SJSA1 (cell line): ENCODE measurements around the gene CYP8B1. TPM values are rescaled to one million over a fixed set of nuclear protein-coding genes. Genes with fewer than 3 reads are reported as not detected.
"Not testable (repeated sequence)": the region's sequence is repeated elsewhere in the genome, so short reads cannot be mapped to it uniquely, and the experiment has no call there.

ENCODE experiments used
- DNase-seq, 2 experiments: peaks; one replicate each; pipeline ENCODE4 v3.0.0-alpha.2; 2015 to 2020; ENCODE audit warnings: low spot score in 2 of 2, low read depth in 1 of 2
- H3K27ac ChIP-seq: fragments of 250-450 bp; sonication (Bioruptor Pico); 2 replicates; pipeline ENCODE4 v1.5.1; 2020; ENCODE audit warnings: mild to moderate bottlenecking, moderate library complexity
- H3K27me3 ChIP-seq: fragments of 250-450 bp; sonication (Bioruptor Pico); replicated peaks from 2 replicates; pipeline ENCODE4 v1.5.1; 2020; ENCODE audit warnings: mild to moderate bottlenecking, moderate library complexity
- H3K36me3 ChIP-seq: fragments of 250-450 bp; sonication (Bioruptor Pico); 2 replicates; pipeline ENCODE4 v1.5.1; 2020; ENCODE audit warnings: mild to moderate bottlenecking
- H3K4me1 ChIP-seq: fragments of 250-450 bp; sonication (Bioruptor Pico); replicated peaks from 2 replicates; pipeline ENCODE4 v1.6.1; 2021; ENCODE audit warnings: mild to moderate bottlenecking
- H3K4me3 ChIP-seq: fragments of 250-450 bp; sonication (Bioruptor Pico); 2 replicates; pipeline ENCODE4 v1.5.1; 2020; ENCODE audit warnings: mild to moderate bottlenecking
- H3K9me3 ChIP-seq: fragments of 250-450 bp; sonication (Bioruptor Pico); replicated peaks from 2 replicates; pipeline ENCODE4 v1.5.1; 2020; ENCODE audit warnings: mild to moderate bottlenecking
- total RNA-seq: library from RNA; depleted of rRNA; stranded (reverse); fragments of >200 nt; shearing (Covaris generic); gene quantifications from 2 replicates; pipeline ENCODE4 v1.2.3, GENCODE V29; 2014

The CYP8B1 gene
- total RNA-seq, 1 experiment from 2014 or later, result not detected

DNA sequence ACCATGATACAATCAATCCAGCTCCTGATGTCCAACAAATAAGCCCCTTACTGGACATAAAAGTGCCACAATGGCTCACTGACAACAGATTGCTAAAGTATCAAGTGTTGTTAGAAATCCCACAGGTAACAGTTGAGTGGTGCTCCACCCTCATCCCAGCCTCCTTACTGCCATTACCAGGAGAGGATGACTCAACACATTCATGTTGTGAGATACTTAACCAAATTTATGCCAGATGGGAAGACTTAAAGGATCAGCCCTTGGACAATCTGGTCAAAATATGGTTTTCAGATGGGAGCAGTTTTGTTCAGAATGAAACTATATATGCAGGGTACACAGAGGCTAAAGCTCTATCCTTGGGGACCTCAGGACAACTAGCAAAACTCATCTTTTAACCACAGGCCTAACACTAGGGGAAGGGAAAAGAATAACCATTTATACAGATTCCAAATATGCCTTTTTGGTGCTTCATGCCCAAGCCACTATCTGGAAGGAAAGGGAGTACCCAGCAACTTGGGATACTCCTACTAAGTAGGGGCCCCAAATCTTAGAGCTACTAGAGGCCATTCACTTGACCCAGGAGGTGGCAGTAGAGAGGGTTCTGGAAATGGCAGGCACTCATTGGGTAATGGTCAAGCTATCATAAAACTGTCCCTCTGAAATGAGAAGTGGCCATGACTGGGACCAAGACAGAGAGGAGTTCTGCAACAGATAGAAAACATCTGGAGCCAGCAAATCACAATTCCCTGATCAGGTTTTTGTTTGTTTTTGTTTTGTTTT is 23.4 kb upstream of the CYP8B1 start:
- Histone ChIP-seq H3K27me3 (no peaks in the 10 kb centered on the region), H3K4me1 (no peaks in the 10 kb centered on the region)
- no peak for DNase-seq

GRCh38 chr3:42895580-42895868 is 19.8 kb upstream of the CYP8B1 start:
- Histone ChIP-seq H3K4me1 (no peaks in the 10 kb centered on the region), H3K4me3 (no peak overlapping the region), H3K27me3 (no peaks in the 10 kb centered on the region), H3K36me3 (no peaks in the 10 kb centered on the region), H3K9me3 (no peaks in the 10 kb centered on the region), H3K27ac (no peak overlapping the region)
- DNase-seq, result no peak

More for the DNA sequence above, 23.4 kb upstream of the CYP8B1 start:
- Histone ChIP-seq H3K36me3 (no peaks in the 10 kb centered on the region), H3K4me3 (no peak overlapping the region), H3K27ac (no peak overlapping the region), H3K9me3 (no peaks in the 10 kb centered on the region)

- Histone ChIP-seq H3K4me3 (no peak overlapping the region), H3K27me3 (no peaks in the 10 kb centered on the region), H3K9me3 (no peaks in the 10 kb centered on the region), H3K4me1 (no peaks in the 10 kb centered on the region), H3K27ac (no peak overlapping the region), H3K36me3 (no peaks in the 10 kb centered on the region)
- no peak for DNase-seq
Measured at GRCh38 chr3:42894698-42895579, 19.3 kb upstream of the CYP8B1 start.

- Histone ChIP-seq H3K9me3 (no peaks in the 10 kb centered on the region), H3K36me3 (no peaks in the 10 kb centered on the region), H3K27ac (no peak overlapping the region), H3K27me3 (no peaks in the 10 kb centered on the region), H3K4me1 (no peaks in the 10 kb centered on the region), H3K4me3 (no peak overlapping the region)
- DNase-seq, result no peak
Measured at GRCh38 chr3:42892807-42893206, 17.1 kb upstream of the CYP8B1 start.

DNA sequence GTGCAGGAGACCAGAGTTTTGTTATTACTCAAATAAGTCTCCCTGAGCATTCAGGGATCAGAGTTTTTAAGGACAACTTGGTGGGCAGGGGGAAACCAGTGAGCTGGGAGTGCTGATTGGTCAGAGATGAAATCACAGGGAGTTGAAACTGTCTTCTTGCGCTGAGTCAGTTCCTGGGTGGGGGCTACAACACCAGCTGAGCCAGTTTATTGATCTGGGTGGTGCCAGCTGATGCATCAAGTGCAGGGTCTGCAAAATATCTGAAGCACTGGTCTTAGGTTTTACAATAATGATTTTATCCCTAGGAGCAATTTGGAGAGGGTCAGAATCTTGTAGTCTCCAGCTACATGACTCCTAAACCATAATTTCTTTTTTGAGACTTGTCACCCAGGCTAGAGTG is 16.5 kb upstream of the CYP8B1 start:
- Histone ChIP-seq H3K4me3 (no peak overlapping the region), H3K9me3 (no peaks in the 10 kb centered on the region), H3K27ac (no peak overlapping the region), H3K27me3 (no peaks in the 10 kb centered on the region), H3K4me1 (no peaks in the 10 kb centered on the region), H3K36me3 (no peaks in the 10 kb centered on the region)
- DNase-seq, result no peak

DNA sequence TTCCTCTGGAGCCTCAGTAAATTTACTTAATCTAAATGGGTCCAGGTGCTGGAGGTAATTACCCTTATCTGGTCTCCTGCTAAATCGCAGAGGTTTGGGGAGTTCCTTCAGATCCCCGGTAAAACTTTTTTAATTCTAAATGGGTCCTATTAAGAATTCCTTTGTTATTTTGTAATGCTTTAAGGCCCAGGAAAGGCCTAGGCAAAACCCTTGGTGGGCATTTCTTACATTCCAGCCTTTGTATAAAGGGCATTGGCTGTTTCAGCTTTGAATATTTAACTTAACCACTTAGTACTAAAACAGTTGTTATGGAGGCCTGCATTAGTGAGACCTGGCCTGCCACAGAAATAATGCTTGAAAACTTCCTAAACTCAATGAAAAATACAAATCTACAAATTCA is 15.4 kb upstream of the CYP8B1 start:
- H3K4me1 ChIP-seq, result no peaks in the 10 kb centered on the region
- no peak overlapping the region for H3K27ac ChIP-seq
- H3K4me3 ChIP-seq, result no peak overlapping the region
- no peaks in the 10 kb centered on the region for H3K9me3 ChIP-seq
- no peaks in the 10 kb centered on the region for H3K36me3 ChIP-seq
- DNase-seq, result no peak
- no peaks in the 10 kb centered on the region for H3K27me3 ChIP-seq

DNA sequence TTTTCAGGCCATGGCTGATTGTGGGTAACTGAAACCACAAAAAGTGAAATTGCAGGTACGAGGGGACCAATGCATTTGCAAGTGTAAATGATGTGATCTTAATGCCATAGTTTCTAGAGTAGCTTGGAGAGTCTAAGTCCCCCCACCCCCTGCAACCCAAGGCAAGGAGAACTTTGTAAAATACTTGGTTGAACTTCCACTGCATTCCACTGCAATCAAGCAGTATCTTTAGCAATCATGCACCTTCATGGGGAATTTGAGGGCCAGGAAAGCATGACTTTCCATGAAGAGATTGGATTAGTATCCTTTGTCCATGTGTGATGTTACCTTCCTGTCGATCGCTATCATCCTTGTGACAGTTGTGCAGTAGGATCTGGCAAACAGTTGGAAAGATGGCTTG is 11.4 kb upstream of the CYP8B1 start:
- Histone ChIP-seq H3K36me3 (no peaks in the 10 kb centered on the region), H3K27ac (no peak overlapping the region), H3K4me3 (no peak overlapping the region), H3K27me3 (no peaks in the 10 kb centered on the region), H3K4me1 (no peaks in the 10 kb centered on the region), H3K9me3 (no peaks in the 10 kb centered on the region)
- DNase-seq, result no peak

- Histone ChIP-seq H3K36me3 (no peaks in the 10 kb centered on the region), H3K27me3 (no peaks in the 10 kb centered on the region), H3K9me3 (no peaks in the 10 kb centered on the region), H3K4me3 (no peak overlapping the region), H3K27ac (no peak overlapping the region), H3K4me1 (peaks cover under 1% of the 10 kb centered on the region; the same call in 1 of the 2 replicates)
- DNase-seq, result no peak
Measured at GRCh38 chr3:42886294-42886822, 10.7 kb upstream of the CYP8B1 start.

DNA sequence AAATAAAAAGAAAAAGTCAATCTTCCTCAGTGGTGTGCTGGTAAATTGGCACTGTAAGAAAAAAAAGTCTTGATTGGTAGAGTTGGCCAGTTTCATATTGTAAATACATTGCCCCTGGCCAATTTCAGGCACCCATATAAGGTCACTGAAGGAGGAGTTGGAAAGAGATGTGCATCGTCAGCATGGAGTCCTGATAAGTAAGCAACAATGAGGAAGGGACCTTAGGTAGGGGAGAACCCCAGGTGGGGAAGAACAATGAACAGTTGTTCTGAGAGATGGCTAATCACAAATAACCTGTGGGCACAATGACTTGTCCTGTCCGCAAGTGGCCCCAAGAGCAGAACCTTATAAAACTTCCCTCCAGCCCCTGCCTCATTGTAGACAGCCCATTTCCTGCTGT is 8.6 kb upstream of the CYP8B1 start:
- Histone ChIP-seq H3K4me1 (peaks cover 9% of the 10 kb centered on the region), H3K9me3 (no peaks in the 10 kb centered on the region), H3K36me3 (no peaks in the 10 kb centered on the region), H3K27ac (no peak overlapping the region), H3K27me3 (no peaks in the 10 kb centered on the region), H3K4me3 (no peak overlapping the region)
- no peak for DNase-seq

GRCh38 chr3:42883251-42883930 is 7.7 kb upstream of the CYP8B1 start:
- H3K36me3 ChIP-seq, H3K9me3 ChIP-seq, H3K4me1 ChIP-seq, H3K27ac ChIP-seq, DNase-seq, H3K27me3 ChIP-seq, H3K4me3 ChIP-seq: not testable (repeated sequence)

GRCh38 chr3:42880601-42881451 is 5.1 kb upstream of the CYP8B1 start:
- H3K27ac ChIP-seq, result 0 out of 2 replicates have a peak overlapping the region, but pooled peaks have one; percentile 24
- H3K27me3 ChIP-seq, result no peaks in the 10 kb centered on the region
- H3K4me1 ChIP-seq, result peaks cover 9% of the 10 kb centered on the region
- peak; percentile 63 to 83 for DNase-seq
- no peaks in the 10 kb centered on the region for H3K9me3 ChIP-seq
- no peaks in the 10 kb centered on the region for H3K36me3 ChIP-seq
- peak overlapping the region; percentile 41 for H3K4me3 ChIP-seq

- H3K4me3 ChIP-seq, result no peak overlapping the region
- no peak for DNase-seq
- H3K27me3 ChIP-seq, result no peaks in the 10 kb centered on the region
- H3K9me3 ChIP-seq, result no peaks in the 10 kb centered on the region
- no peaks in the 10 kb centered on the region for H3K36me3 ChIP-seq
- H3K4me1 ChIP-seq, result peaks cover 9% of the 10 kb centered on the region
- no peak overlapping the region for H3K27ac ChIP-seq
Measured at GRCh38 chr3:42880183-42880582, 4.5 kb upstream of the CYP8B1 start.

DNA sequence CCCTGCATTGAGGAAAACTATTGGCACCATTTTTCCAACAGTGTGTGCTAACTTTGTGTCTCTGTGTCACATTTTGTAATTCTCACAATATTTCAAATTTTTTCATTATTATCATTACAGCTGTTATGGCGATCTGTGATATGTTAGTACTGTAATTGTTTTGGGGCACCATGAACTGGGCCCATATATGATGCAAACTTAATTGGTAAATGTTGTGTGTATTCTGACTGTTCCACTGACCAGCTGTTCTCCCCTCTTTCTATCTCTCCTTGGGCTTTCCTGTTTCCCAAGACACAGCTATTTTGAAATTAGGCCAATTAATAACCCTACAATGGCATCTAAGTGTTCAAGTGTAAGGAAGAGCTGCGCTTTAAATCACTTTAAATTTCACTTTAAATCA is 2.2 kb upstream of the CYP8B1 start:
- Histone ChIP-seq H3K4me1 (peaks cover 9% of the 10 kb centered on the region), H3K9me3 (no peaks in the 10 kb centered on the region), H3K36me3 (no peaks in the 10 kb centered on the region), H3K27me3 (no peaks in the 10 kb centered on the region), H3K27ac (no peak overlapping the region), H3K4me3 (no peak overlapping the region)
- no peak for DNase-seq
